ENCODE data around the gene NEURL3. TPM values are rescaled to one million over a fixed set of nuclear protein-coding genes. Genes with fewer than 3 reads are reported as not detected.

The NEURL3 gene
- total RNA-seq, 2 donors from 2014 or later = 2.5 to 2.6 TPM

- H3K27me3 ChIP-seq = no peaks in the 10 kb centered on the region
- H3K9me3 ChIP-seq = no peaks in the 10 kb centered on the region
- no peak for TF ChIP-seq CTCF (IDR thresholded peaks at IDR 0.05)
- intact Hi-C loops (cut with DNase I) = no loop called here
- H3K36me3 ChIP-seq = no peaks in the 10 kb centered on the region
- no peak for DNase-seq
- peaks cover 21% of the 10 kb centered on the region for H3K4me1 ChIP-seq
- peak overlapping the region; percentile 74 for H3K4me3 ChIP-seq
- H3K27ac ChIP-seq = peak overlapping the region; percentile 95
- peak overlapping the region; percentile 74 to 86 for H3K9ac ChIP-seq (ENCODE audit: low read depth in 2 of 2, low read length in 2 of 2)
Observed at GRCh38 chr2:96537734-96538486, 32.8 kb upstream of the NEURL3 start.

- intact Hi-C loops (cut with DNase I) = no loop called here
- H3K27ac ChIP-seq = peak overlapping the region; percentile 95
- peak overlapping the region; percentile 74 for H3K4me3 ChIP-seq
- H3K9me3 ChIP-seq = no peaks in the 10 kb centered on the region
- H3K9ac ChIP-seq (ENCODE audit: low read depth in 2 of 2, low read length in 2 of 2) = peak overlapping the region; percentile 74 to 86
- peaks cover 21% of the 10 kb centered on the region for H3K4me1 ChIP-seq
- DNase-seq = peak; percentile 72
- H3K36me3 ChIP-seq = no peaks in the 10 kb centered on the region
- no peak for TF ChIP-seq CTCF (IDR thresholded peaks at IDR 0.05)
- H3K27me3 ChIP-seq = no peaks in the 10 kb centered on the region
Observed at GRCh38 chr2:96537066-96537733, 32.0 kb upstream of the NEURL3 start.

GRCh38 chr2:96536445-96537065 is 31.4 kb upstream of the NEURL3 start, which contains the start of gene ARID5A:
TSS of gene ARID5A (plus strand) at chr2:96536752. CDS start at chr2:96536827, 75 bp downstream.
- intact Hi-C loops (cut with DNase I) = no loop called here
- peak within 1 kb of the TSS; percentile 95 for H3K27ac ChIP-seq
- no peaks in the 10 kb centered on the region for H3K9me3 ChIP-seq
- H3K9ac ChIP-seq (ENCODE audit: low read depth in 2 of 2, low read length in 2 of 2) = peak within 1 kb of the TSS; percentile 74 to 86
- TF ChIP-seq CTCF (IDR thresholded peaks at IDR 0.05) = peak; percentile 48
- no peaks in the 10 kb centered on the region for H3K27me3 ChIP-seq
- peak within 1 kb of the TSS; percentile 74 for H3K4me3 ChIP-seq
- peaks cover 21% of the 10 kb centered on the region for H3K4me1 ChIP-seq
- H3K36me3 ChIP-seq = no peaks in the 10 kb centered on the region
- peak; percentile 96 for DNase-seq

DNA sequence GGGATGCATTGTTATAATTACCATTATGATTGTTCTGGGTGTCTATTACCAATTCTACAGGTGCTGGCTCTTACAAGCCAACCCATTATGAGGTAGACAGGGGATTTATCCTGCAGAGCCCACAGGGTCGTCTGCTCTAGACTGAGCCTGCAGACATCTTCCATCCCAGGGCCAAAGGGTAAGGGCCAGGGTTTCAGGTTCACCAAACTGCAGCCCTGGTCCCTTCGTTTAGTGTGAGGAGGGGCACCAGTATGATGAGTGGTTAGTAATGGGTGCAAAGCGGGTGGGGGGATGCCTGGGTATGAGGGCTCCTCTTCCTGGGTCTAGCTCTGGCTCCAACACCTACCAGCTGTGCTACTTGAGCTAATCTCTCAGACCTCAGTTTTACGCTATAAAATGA is 30.2 kb upstream of the NEURL3 start:
- no peak for TF ChIP-seq CTCF (IDR thresholded peaks at IDR 0.05)
- Histone ChIP-seq H3K9ac (ENCODE audit: low read depth in 2 of 2, low read length in 2 of 2) (peak overlapping the region in 1 of 2 donors; percentile 46), H3K4me1 (peaks cover 21% of the 10 kb centered on the region), H3K36me3 (no peaks in the 10 kb centered on the region), H3K9me3 (no peaks in the 10 kb centered on the region), H3K4me3 (no peak overlapping the region), H3K27ac (no peak overlapping the region), H3K27me3 (no peaks in the 10 kb centered on the region)
- intact Hi-C loops (cut with DNase I) = no loop called here
- DNase-seq = no peak

DNA sequence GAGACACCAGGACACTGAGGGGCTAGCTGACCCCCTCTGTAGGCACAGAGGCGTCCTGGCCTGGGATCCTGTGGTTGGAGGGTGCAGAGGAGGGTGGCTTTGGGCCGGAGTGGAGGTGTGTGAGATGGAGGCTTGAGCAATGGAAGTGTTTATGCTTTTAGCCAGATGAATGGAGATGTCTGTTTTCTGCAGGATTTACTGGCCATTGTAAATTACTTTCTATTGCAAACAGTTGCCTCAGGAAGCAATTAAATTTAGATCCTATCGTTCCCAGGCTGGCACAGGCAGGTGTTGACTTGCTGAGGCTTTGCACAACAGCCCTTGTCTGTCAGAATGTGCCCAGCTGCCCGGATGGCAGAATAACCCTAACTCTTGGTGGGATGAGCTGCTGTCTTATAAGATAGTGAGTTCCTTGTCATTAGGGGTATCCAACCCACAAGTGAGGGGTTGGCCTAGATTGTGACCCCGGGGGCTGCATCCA is 29.6 kb upstream of the NEURL3 start:
- Histone ChIP-seq H3K9ac (ENCODE audit: low read depth in 2 of 2, low read length in 2 of 2) (peak overlapping the region in 1 of 2 donors; percentile 46), H3K4me3 (no peak overlapping the region), H3K36me3 (no peaks in the 10 kb centered on the region), H3K27ac (peak overlapping the region; percentile 72), H3K27me3 (no peaks in the 10 kb centered on the region), H3K4me1 (peaks cover 19% of the 10 kb centered on the region), H3K9me3 (no peaks in the 10 kb centered on the region)
- intact Hi-C loops (cut with DNase I) = no loop called here
- no peak for TF ChIP-seq CTCF (IDR thresholded peaks at IDR 0.05)
- DNase-seq = no peak
